HG03342 (cell line): ENCODE measurements around the gene KIF16B.

ENCODE experiments used
- ATAC-seq: cut with Tn5 transposase; IDR thresholded peaks from one replicate; pipeline ENCODE4 v1.9.1; 2021; ENCODE audit warnings: mild to moderate bottlenecking, moderate library complexity; ENCODE audit not compliant: unreplicated experiment

KIF16B gene

GRCh38 chr20:16554766-16555543 lies 18.3 kb downstream of the KIF16B start:
- ATAC-seq, result no peak

DNA sequence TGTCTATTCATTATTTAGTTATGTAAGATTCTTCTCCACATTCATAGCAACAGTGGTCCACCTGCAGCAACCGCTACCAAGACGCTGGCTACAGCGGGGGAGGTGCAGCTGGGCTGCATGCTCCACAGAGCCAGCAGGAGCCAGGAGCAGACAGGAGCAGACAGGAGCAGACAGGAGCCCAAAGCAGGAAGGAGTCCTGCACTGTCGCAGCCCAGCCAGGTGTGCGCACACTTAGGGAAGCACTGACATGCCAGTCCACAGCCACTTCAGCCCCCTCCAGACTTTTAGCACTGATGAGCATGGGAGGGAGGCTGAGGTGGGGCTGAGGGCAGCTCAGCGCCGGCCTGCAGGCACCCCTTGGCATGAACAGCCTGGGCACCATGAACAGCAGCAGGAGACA lies 19.6 kb downstream of the KIF16B start:
- ATAC-seq, result no peak

- no peak for ATAC-seq
Measured at GRCh38 chr20:16553101-16553500, 20.1 kb downstream of the KIF16B start.

DNA sequence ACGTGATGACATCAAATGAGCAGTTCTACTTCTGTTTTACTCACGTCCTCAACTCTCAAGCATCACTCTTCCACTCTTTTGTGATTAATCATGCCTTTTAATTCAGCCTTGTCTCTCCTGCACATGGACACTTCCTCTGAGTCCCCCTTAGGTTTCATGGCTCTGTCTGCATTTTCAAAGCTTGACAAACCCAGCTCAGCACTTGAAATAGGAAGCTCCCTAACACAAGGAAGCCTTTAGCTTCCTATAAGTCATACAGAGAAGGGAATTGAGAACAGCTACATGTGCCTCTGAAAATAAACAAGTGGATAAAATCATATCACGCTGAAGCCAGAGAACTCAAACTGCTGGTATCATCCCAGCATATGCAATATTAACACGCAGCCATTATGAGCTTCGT lies 21.2 kb downstream of the KIF16B start:
- ATAC-seq, result no peak

DNA sequence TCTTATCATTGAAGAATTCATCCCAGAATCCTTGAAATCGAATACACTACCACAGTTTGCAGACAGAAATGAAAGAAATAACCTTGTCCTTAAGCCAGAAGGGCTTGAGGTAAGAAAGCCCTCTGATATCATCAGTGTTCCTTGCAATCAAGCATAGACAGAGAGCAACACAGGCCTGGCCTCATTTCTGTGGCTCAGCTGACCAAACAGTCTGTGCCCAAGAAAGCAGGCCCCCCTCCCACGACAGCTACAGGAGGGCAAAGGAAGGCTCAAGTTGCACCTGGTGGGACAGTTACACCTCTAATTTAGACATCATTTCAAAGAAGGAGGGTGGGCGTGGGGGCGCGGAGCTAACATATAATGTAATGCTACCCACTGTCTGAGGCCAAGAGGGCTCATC lies 21.6 kb downstream of the KIF16B start:
- no peak for ATAC-seq

- ATAC-seq, result no peak
Measured at GRCh38 chr20:16548068-16548672, 25.1 kb downstream of the KIF16B start.

GRCh38 chr20:16544949-16545348 lies 28.3 kb downstream of the KIF16B start:
- no peak for ATAC-seq

GRCh38 chr20:16542477-16542876 lies 30.8 kb downstream of the KIF16B start:
- no peak for ATAC-seq

DNA sequence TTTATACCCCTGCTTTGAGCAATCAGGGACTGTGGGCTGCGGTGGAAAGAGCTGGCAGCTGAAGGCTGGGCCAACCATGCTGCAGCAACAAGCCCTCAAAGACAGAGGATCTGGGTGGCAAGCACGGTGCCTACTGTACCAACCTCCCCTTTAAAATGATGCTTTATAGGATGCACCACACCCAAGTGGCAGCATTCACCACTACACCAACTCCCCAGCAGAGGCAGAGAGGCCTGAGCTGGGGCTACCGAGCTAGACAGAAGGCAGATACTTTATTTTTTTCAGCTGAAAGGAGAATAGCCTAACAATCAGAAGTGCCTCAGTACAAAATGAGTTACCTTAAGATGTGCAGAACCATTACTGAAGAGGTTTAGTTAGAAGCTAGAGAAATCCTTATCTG lies 31.4 kb downstream of the KIF16B start:
- no peak for ATAC-seq

- no peak for ATAC-seq
Measured at GRCh38 chr20:16541226-16541625, 32.0 kb downstream of the KIF16B start.

GRCh38 chr20:16539280-16540021 lies 33.8 kb downstream of the KIF16B start:
- no peak for ATAC-seq

DNA sequence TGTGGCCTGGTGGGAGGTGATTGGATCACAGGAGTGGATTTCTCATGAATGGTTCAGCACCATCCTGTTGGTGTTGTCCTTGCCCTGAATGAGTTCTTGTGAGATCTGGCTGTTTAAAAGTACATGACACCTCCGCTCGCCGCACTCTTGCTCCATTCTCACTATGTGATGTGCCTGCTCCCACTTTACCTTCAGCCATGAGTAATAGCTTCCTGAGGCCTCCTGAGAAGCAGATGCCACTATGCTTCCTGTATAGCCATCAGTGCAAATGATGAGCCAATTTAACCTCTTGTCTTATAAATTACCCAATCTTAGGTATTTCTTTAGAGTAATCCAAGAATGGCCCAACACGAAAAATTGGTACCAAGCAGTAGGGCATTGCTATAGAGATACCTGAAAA lies 34.5 kb downstream of the KIF16B start:
- ATAC-seq, result no peak

- no peak for ATAC-seq
Measured at GRCh38 chr20:16537918-16538317, 35.3 kb downstream of the KIF16B start.

GRCh38 chr20:16537025-16537665 lies 36.1 kb downstream of the KIF16B start:
- no peak for ATAC-seq

DNA sequence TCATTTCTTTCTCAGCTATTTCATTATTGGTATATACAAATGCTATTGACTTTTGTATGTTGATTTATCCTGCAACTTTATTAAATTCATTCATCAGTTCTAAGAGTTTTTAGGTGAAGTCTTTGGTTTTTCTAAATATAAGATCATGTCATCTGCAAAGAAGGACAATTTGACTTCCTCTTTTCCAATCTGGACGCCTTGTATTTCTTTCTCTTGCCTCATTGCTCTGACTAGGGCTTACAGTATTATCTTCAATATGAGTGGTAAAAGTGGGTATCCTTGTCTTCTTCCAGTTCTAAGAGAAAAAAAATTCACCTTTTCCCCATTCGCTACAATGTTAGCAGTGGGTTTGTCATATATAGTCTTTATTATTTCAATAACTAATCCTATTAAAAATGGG lies 38.0 kb downstream of the KIF16B start:
- ATAC-seq, result no peak

DNA sequence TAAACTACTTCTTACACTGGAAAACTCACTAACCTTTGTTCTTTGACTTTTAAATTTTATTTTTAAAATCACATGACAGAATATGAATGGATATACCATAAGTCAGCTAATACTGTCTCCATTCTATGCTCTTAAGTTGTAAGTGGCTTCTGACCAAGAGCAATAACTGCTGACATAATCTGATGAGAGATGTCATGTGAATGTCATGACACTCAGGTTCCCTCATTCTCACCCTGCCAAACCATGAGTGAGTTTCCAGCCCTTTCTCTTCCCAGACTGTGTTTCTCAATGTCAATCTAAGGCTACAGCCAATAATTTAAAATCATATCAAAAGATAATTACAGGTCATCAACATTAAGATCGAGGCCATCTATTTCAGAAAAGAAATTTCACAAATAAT lies 39.7 kb downstream of the KIF16B start:
- ATAC-seq, result no peak

DNA sequence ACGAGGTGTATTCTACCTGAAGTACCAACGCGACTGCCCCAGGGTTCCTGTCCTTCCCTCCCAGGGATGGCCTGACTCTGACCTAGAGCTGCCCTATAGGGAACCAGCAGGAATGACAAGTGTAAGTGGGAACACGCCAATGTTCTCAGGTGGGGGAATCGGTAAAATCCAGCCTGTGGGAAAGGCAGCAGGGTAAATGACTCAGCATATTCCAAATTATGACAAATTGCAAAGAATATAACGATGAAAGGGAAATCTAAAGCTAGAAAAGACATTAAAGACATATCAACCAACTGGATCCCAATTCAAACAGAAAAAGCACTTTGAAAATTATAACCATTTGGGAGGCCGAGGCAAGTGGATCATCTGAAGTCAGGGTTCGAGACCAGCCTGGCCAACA lies 41.8 kb downstream of the KIF16B start:
- no peak for ATAC-seq

DNA sequence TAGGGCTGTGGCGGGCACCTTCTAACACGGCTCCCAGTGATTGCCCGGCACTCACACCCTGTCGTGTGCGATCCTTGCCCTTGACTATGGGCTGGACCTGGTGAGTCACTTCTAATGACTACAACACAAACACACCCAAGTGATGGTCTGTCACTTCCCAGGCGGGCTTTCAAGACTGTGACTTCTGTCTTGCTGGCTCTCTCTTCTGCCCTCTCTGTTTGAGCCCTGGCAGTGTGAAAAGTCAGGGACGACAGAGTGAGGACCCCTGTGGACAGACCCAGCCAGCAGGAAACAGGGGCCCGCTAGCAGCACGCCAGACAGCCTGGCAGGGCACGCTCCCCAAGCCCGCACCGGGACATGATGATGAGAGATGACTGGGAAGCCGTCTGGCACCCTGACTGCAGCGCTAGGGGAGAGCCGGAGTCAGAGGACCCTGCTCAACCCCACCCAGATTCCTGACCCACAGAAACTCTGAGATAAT lies 43.0 kb downstream of the KIF16B start:
- ATAC-seq, result no peak

DNA sequence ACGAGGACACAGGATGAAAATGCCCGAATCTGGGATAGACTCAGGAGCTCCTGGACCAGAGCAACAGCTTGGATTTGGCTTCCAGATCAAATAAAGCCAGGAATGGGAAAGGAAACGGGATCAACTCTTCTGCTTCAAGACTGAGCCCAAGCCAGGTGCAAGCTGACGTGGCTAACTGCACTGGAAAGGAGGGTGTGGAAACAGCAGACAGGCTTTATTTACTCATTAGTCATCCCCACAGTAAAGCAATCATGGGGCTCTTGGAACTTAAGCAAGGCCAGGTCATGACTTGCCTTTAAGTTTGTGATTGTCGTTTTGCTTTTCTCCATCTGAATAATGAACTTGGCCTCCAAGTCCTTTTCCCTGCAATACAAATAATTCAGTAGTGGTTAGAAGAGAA lies 45.2 kb downstream of the KIF16B start:
- no peak for ATAC-seq

- ATAC-seq, result no peak
Measured at GRCh38 chr20:16527438-16527837, 45.8 kb downstream of the KIF16B start.
